Vagina (tissue), 2 donors: ENCODE data around the gene STAT5B. TPM values are rescaled to one million over a fixed set of nuclear protein-coding genes. Genes with fewer than 3 reads are reported as not detected.
"Not testable (repeated sequence)": the region's sequence is repeated elsewhere in the genome, so short reads cannot be mapped to it uniquely, and the experiment has no call there.

Experiments
- DNase-seq, 2 donors: peaks; one replicate each; pipeline ENCODE4 v3.0.0-alpha.2; 2017; ENCODE audit errors: extremely low spot score in 2 of 2
- H3K27ac ChIP-seq: fragments of 200-600 bp; sonication (generic); one replicate; pipeline ENCODE4 v1.5.1; 2019
- H3K27me3 ChIP-seq: fragments of 200-600 bp; sonication (generic); one replicate; pipeline ENCODE4 v1.5.1; 2019
- H3K36me3 ChIP-seq, 2 donors: fragments of 200-600 bp; sonication (generic); one replicate each; pipeline ENCODE4 v1.5.1; 2017 to 2019
- H3K4me1 ChIP-seq: fragments of 200-600 bp; sonication (generic); one replicate; pipeline ENCODE4 v1.5.1; 2019
- H3K4me3 ChIP-seq, 2 donors: fragments of 200-600 bp; sonication (generic); 1 replicate in 1 of 2; 2 replicates in 1 of 2; pipeline ENCODE4 v1.5.1; 2016 to 2019
- H3K9me3 ChIP-seq: fragments of 200-600 bp; sonication (generic); one replicate; pipeline ENCODE4 v1.5.1; 2019
- POLR2A ChIP-seq, 2 donors: fragments of 450-650 bp; IDR thresholded peaks; one replicate each; pipeline ENCODE4 v1.6.1; 2017; ENCODE audit warnings: antibody characterized with exemption in 2 of 2, mild to moderate bottlenecking in 2 of 2, moderate library complexity in 2 of 2
- POLR2AphosphoS5 ChIP-seq, 2 donors: sonication (generic); formaldehyde crosslinking; IDR thresholded peaks; one replicate each; pipeline ENCODE4 v1.9.0; 2017; ENCODE audit warnings: antibody characterized with exemption in 2 of 2, mild to moderate bottlenecking in 2 of 2, low read depth in 1 of 2; ENCODE audit not compliant: insufficient read depth in 1 of 2
- intact Hi-C: fragments of 100-400 bp; cut with DNase I; formaldehyde crosslinking; loops from one replicate; pipeline ENCODE4 v1.15.1; 2023
- total RNA-seq: library from RNA; depleted of rRNA; stranded (reverse); fragments of >200 nt; gene quantifications from one replicate; pipeline ENCODE4 v1.2.3, GENCODE V29; 2016
- TF ChIP-seq, protein P1 (sequence below), 3 experiments: fragments of 450-650 bp in 2 of 3; fragments of 200-600 bp in 1 of 3; sonication (generic) in 1 of 3; IDR thresholded peaks; one replicate each; pipeline ENCODE4 v1.5.1; 2017 to 2019; ENCODE audit warnings: antibody characterized with exemption in 3 of 3, mild to moderate bottlenecking in 2 of 3, moderate library complexity in 2 of 3

STAT5B gene
- total RNA-seq, 1 donor from 2014 or later: 74.6 TPM

GRCh38 chr17:42247734-42248133 is 28.5 kb downstream of the STAT5B start:
- peaks cover 53% of the 10 kb centered on the region for H3K4me1 ChIP-seq

DNA sequence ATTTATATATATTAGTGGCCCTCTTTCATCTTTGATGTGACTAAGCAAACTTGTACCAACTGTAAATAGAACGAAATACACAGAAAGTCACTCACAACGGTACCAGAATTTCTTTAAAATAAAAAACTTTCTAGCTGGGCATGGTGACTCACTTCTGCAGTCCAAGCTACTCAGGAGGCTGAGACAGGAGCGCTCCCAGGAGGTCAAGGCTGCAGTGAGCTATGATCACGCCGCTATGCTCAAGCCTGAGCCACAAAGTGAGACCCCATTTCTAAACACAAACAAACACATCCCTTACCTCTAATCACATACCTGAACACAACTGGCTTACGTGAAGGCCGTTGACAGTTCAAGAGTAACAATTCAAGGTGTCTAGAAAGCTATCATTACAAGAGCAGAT is 29.7 kb downstream of the STAT5B start:
- no peak overlapping the region for H3K4me3 ChIP-seq
- peaks cover 47% of the 10 kb centered on the region for H3K4me1 ChIP-seq
- no peaks in the 10 kb centered on the region for H3K9me3 ChIP-seq
- no peaks in the 10 kb centered on the region for H3K27me3 ChIP-seq
- TF ChIP-seq POLR2AphosphoS5 (IDR thresholded peaks at IDR 0.05; ENCODE audit: insufficient read depth in 1 of 2, low read depth in 1 of 2) (no peak), POLR2A (IDR thresholded peaks at IDR 0.05) (no peak)
- TF ChIP-seq, protein P1, sequence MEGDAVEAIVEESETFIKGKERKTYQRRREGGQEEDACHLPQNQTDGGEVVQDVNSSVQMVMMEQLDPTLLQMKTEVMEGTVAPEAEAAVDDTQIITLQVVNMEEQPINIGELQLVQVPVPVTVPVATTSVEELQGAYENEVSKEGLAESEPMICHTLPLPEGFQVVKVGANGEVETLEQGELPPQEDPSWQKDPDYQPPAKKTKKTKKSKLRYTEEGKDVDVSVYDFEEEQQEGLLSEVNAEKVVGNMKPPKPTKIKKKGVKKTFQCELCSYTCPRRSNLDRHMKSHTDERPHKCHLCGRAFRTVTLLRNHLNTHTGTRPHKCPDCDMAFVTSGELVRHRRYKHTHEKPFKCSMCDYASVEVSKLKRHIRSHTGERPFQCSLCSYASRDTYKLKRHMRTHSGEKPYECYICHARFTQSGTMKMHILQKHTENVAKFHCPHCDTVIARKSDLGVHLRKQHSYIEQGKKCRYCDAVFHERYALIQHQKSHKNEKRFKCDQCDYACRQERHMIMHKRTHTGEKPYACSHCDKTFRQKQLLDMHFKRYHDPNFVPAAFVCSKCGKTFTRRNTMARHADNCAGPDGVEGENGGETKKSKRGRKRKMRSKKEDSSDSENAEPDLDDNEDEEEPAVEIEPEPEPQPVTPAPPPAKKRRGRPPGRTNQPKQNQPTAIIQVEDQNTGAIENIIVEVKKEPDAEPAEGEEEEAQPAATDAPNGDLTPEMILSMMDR (IDR thresholded peaks at IDR 0.05): no peak
- no peaks in the 10 kb centered on the region for H3K36me3 ChIP-seq
- peak overlapping the region; percentile 88 for H3K27ac ChIP-seq
- no peak for DNase-seq
- intact Hi-C loops: no loop called here

More at GRCh38 chr17:42247734-42248133, 28.5 kb downstream of the STAT5B start:
- H3K27ac ChIP-seq: peak overlapping the region; percentile 88
- no peaks in the 10 kb centered on the region for H3K36me3 ChIP-seq
- no peaks in the 10 kb centered on the region for H3K27me3 ChIP-seq
- intact Hi-C loops: no loop called here
- TF ChIP-seq POLR2AphosphoS5 (IDR thresholded peaks at IDR 0.05; ENCODE audit: insufficient read depth in 1 of 2, low read depth in 1 of 2) (no peak), POLR2A (IDR thresholded peaks at IDR 0.05) (no peak)
- TF ChIP-seq, protein P1 (IDR thresholded peaks at IDR 0.05): no peak
- DNase-seq: no peak
- H3K9me3 ChIP-seq: no peaks in the 10 kb centered on the region
- H3K4me3 ChIP-seq: no peak overlapping the region

- H3K4me3 ChIP-seq, DNase-seq, intact Hi-C loops, H3K27me3 ChIP-seq, H3K27ac ChIP-seq, H3K9me3 ChIP-seq, H3K36me3 ChIP-seq: not testable (repeated sequence)
- H3K4me1 ChIP-seq: peaks cover 40% of the 10 kb centered on the region
Measured at GRCh38 chr17:42245183-42245582, 31.0 kb downstream of the STAT5B start.

GRCh38 chr17:42244116-42244515 is 32.1 kb downstream of the STAT5B start:
- H3K36me3 ChIP-seq, intact Hi-C loops, H3K27me3 ChIP-seq, H3K27ac ChIP-seq, H3K9me3 ChIP-seq, H3K4me3 ChIP-seq, DNase-seq: not testable (repeated sequence)
- H3K4me1 ChIP-seq: peaks cover 31% of the 10 kb centered on the region

DNA sequence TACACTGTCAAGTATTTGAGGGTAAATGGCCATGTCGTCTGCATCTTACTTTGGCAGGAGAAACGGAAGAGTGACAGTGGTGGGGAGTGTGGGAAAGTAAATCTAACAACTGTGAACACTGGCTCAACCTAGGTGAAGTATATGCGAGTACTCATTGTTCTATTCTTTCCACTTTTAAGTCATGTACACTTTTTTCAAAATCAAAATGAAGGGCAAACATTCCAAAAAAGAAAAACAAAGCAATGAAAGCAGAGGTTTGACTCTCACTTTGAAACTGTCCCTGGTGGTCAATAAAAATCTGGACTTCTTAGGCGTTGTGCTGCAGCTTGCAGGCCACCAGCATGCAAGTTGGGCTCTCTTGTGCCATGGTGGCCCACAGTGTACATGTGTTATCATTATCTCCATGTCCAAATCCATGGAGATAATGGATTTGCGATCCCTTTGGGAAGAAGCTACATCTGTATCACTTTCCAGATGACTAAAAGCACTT is 32.7 kb downstream of the STAT5B start:
- Histone ChIP-seq H3K9me3 (no peaks in the 10 kb centered on the region), H3K27ac (no peak overlapping the region)

DNA sequence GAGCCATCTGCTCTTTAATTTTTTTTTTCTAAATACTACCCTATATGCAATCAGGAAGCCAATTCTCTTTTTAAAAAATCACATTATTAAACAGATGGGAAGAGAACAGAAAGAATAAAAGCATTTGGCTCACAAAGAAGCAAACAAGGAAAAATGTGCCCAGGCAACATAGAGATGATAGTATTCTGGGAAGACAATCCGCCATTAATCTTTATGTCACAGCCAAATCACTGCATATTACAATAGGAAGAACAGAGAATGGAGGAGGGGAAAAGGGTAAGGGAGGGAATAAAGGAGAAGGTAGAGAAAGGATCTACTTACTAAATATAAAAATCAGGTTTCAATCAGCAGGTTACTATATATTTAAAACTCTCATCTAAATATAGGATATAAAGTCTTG is 34.3 kb downstream of the STAT5B start:
- intact Hi-C loops: no loop called here
- no peaks in the 10 kb centered on the region for H3K36me3 ChIP-seq
- DNase-seq: no peak
- TF ChIP-seq POLR2AphosphoS5 (IDR thresholded peaks at IDR 0.05; ENCODE audit: insufficient read depth in 1 of 2, low read depth in 1 of 2) (no peak), POLR2A (IDR thresholded peaks at IDR 0.05) (no peak)
- TF ChIP-seq, protein P1 (IDR thresholded peaks at IDR 0.05): no peak
- H3K4me1 ChIP-seq: peaks cover 15% of the 10 kb centered on the region
- H3K27ac ChIP-seq: no peak overlapping the region
- no peaks in the 10 kb centered on the region for H3K27me3 ChIP-seq
- H3K4me3 ChIP-seq: no peak overlapping the region
- H3K9me3 ChIP-seq: no peaks in the 10 kb centered on the region

More for the DNA sequence above, 32.7 kb downstream of the STAT5B start:
- Histone ChIP-seq H3K27me3 (no peaks in the 10 kb centered on the region), H3K4me3 (no peak overlapping the region), H3K4me1 (peaks cover 28% of the 10 kb centered on the region), H3K36me3 (no peaks in the 10 kb centered on the region)
- no peak for TF ChIP-seq POLR2AphosphoS5 (IDR thresholded peaks at IDR 0.05; ENCODE audit: insufficient read depth in 1 of 2, low read depth in 1 of 2)
- no peak for DNase-seq
- intact Hi-C loops: no loop called here

GRCh38 chr17:42240863-42241262 is 35.3 kb downstream of the STAT5B start:
- H3K4me3 ChIP-seq, H3K27me3 ChIP-seq, intact Hi-C loops, H3K27ac ChIP-seq, DNase-seq, H3K9me3 ChIP-seq, H3K36me3 ChIP-seq: not testable (repeated sequence)
- peaks cover 15% of the 10 kb centered on the region for H3K4me1 ChIP-seq
